GM18508 (cell line): ENCODE measurements around the gene HDDC3.

Source experiments
- ATAC-seq: cut with Tn5 transposase; IDR thresholded peaks from one replicate; pipeline ENCODE4 v1.9.1; 2021; ENCODE audit warnings: moderate number of reproducible peaks; ENCODE audit not compliant: insufficient read depth, unreplicated experiment

Gene HDDC3

GRCh38 chr15:90931828-90932659, at the start of gene HDDC3:
Gene HDDC3 (minus strand): TSS chr15:90932549. CDS start chr15:90932540, 9 bp downstream.
- peak; percentile 32 for ATAC-seq

- ATAC-seq: no peak
These were observed 49.8 kb upstream of the HDDC3 start for GRCh38 chr15:90982135-90982534.

DNA sequence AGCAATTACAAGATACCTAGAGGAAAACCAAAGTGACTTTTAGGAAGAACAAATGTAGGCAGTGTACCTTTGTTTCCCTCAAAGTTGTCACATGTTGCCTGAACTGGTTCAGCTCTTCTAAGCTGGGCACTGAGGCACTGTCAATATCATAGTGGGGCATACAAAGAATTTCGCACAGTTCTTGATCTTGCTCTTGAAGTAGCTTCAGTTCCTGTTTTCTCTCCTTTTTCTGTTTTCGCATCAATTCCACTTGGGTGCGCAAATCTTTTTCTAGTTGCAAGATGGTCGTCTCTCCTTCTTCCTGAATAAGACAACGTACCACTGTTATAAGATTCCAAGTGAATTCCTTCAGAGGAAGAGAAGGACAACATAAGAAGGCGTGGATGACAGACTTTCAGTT, 49.3 kb upstream of the HDDC3 start:
- ATAC-seq: no peak

- no peak for ATAC-seq
These were observed 47.2 kb upstream of the HDDC3 start for GRCh38 chr15:90979582-90979981.

GRCh38 chr15:90974216-90974615, 41.9 kb upstream of the HDDC3 start:
- ATAC-seq: no peak

GRCh38 chr15:90972133-90972532, 39.8 kb upstream of the HDDC3 start:
- no peak for ATAC-seq

- ATAC-seq: no peak
These were observed 37.9 kb upstream of the HDDC3 start for GRCh38 chr15:90970274-90970673.

DNA sequence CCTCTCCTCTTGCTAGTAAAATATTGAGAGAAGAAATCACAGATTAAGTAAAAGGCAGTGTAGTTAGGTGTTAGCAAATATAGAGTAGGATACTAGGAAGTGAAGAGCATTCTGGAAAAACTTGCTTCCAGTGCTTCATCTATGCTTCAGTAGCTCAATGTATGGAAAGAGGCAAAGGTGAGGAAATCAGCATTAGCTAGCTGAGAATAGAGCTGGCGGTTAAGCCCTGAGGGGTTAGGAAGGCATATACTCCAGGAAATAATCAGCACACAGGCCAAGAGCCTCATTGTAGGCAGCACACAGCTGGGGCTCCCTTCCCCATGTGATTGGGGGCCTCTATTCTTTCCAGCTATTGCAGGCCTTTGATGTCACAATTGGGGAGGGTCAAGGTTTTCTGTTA, 36.1 kb upstream of the HDDC3 start:
- ATAC-seq: no peak

- no peak for ATAC-seq
These were observed 34.9 kb upstream of the HDDC3 start for GRCh38 chr15:90967206-90967605.

GRCh38 chr15:90966262-90966661, 33.9 kb upstream of the HDDC3 start:
- no peak for ATAC-seq

GRCh38 chr15:90962021-90962420, 29.7 kb upstream of the HDDC3 start:
- no peak for ATAC-seq

DNA sequence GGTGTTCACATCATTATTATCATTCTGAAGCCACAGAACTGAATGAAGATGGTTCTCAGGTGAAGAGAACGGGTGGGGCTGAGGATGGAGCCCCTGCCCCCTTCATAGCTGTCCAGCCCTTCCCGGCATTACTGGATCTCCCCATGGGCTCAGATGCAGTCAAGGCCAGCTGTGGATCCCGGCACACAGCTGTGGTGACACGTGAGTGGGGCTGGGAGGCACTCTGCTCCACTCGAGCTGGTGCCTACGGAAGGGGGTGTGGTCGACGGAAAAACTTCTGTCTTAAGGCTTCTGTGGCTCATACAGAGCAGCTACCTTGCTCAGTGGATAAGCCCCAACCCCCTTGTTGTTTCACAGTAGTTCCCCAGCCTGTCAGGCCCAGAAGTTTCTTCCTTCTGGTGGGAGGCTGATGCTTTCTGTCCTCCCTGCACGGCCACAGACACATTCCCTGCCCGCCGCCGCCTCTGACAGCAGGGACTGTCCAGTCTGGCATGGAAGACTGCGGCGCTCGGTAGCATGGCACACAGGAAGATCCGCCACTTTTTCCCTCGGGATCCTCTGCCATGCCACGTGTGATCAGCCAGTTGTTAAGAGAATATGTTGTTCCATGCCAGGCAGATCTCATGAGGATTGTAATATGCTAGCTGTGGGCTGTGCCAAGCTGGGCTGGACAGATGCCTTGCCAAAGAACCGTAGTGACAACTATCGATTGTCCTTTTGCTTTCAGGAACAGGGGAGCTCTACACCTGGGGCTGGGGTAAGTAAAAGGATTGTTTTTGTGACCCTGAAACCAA, 28.1 kb upstream of the HDDC3 start:
- ATAC-seq: no peak

DNA sequence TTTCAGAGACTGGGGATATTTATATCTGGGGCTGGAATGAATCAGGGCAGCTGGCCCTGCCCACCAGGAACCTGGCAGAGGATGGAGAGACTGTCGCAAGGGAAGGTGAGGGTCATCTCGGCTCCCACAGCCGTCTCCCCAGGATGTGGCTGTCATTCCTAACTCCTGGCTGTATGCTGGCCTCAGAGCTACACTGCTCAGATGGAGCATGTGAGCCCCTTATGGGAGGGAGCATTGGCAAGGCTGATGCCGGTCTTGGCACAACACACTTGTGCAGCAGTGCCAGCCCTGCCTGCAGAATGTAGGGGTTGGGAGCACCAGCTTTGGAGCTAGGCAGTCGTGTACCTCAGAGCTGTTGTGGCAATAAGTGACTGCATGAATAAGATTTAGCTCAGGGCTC, 27.5 kb upstream of the HDDC3 start:
- ATAC-seq: no peak

- no peak for ATAC-seq
These were observed 26.8 kb upstream of the HDDC3 start for GRCh38 chr15:90959028-90959595.

GRCh38 chr15:90957791-90958190, 25.4 kb upstream of the HDDC3 start:
- ATAC-seq: no peak

GRCh38 chr15:90957031-90957790, 24.9 kb upstream of the HDDC3 start:
- no peak for ATAC-seq

GRCh38 chr15:90956274-90957030, 24.1 kb upstream of the HDDC3 start:
- ATAC-seq: no peak

DNA sequence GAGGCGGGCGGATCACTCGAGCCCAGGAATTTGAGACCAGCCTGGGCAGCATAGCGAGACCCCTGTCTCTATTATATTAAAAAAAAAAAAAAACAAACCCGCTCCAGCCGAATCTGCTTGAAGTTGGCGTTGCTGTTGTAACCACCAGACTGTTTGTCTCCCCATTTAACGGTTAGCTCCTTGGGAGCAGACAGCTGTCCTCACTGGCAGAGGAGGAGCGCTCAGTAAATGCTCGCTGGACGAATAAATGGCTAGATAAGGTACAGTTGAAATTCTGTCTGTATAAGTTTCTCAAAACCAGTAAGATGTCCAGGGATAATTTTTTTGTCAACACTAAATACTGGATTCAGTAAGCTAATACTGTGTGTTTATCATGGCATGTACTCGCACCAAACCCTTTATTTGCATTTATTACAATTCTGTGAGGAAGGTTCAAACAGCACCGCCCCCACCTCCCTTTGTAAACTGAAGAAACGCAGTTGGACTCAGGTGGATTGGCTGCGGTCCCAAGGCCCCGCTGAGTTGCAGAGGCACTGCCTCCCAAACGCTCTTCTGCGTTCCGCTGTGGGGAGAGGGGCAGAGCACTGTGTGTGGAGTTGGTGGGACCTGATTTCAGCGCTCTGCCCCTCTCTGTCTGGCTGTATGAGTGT, 23.4 kb upstream of the HDDC3 start:
- ATAC-seq: no peak
